Activated CD8-positive, alpha-beta memory T cell treated with anti-CD3 and anti-CD28 coated beads for 24 hours (primary cell): ENCODE measurements around the gene AIMP1.

Experiments used
- DNase-seq: peaks from one replicate; pipeline ENCODE4 v3.0.0-alpha.2; 2020

The AIMP1 gene

GRCh38 chr4:106315968-106316772 is at the start of gene AIMP1, which contains the start of gene TBCK:
Gene AIMP1, plus strand, starts transcription at chr4:106316550. Its CDS starts 8,460 bp downstream, at chr4:106325010.
Gene TBCK, minus strand, starts transcription at chr4:106316209. Its CDS starts 7,249 bp downstream, at chr4:106308960.
- DNase-seq, result peak; percentile 94

GRCh38 chr4:106268786-106269185 is 47.6 kb upstream of the AIMP1 start:
- no peak for DNase-seq

GRCh38 chr4:106269711-106270110 is 46.6 kb upstream of the AIMP1 start:
- DNase-seq, result no peak

- no peak for DNase-seq
Measured at GRCh38 chr4:106270736-106271135, 45.6 kb upstream of the AIMP1 start.

GRCh38 chr4:106273831-106274230 is 42.5 kb upstream of the AIMP1 start:
- no peak for DNase-seq

GRCh38 chr4:106277140-106277675 is 39.1 kb upstream of the AIMP1 start:
- DNase-seq, result no peak

- DNase-seq, result no peak
Measured at GRCh38 chr4:106284227-106284626, 32.1 kb upstream of the AIMP1 start.

- no peak for DNase-seq
Measured at GRCh38 chr4:106286611-106287010, 29.7 kb upstream of the AIMP1 start.

- DNase-seq, result no peak
Measured at GRCh38 chr4:106287353-106287969, 28.9 kb upstream of the AIMP1 start.

- DNase-seq, result no peak
Measured at GRCh38 chr4:106289737-106290136, 26.6 kb upstream of the AIMP1 start.

- DNase-seq, result no peak
Measured at GRCh38 chr4:106291678-106292077, 24.7 kb upstream of the AIMP1 start.

GRCh38 chr4:106294062-106294461 is 22.3 kb upstream of the AIMP1 start:
- no peak for DNase-seq

- DNase-seq, result no peak
Measured at GRCh38 chr4:106297245-106298035, 18.9 kb upstream of the AIMP1 start.

- no peak for DNase-seq
Measured at GRCh38 chr4:106299977-106300376, 16.4 kb upstream of the AIMP1 start.

- no peak for DNase-seq
Measured at GRCh38 chr4:106301393-106302061, 14.8 kb upstream of the AIMP1 start.

- DNase-seq, result no peak
Measured at GRCh38 chr4:106302062-106302438, 14.3 kb upstream of the AIMP1 start.

GRCh38 chr4:106303548-106304281 is 12.6 kb upstream of the AIMP1 start:
- DNase-seq, result no peak

- no peak for DNase-seq
Measured at GRCh38 chr4:106304632-106305031, 11.7 kb upstream of the AIMP1 start.

GRCh38 chr4:106305435-106306055 is 10.8 kb upstream of the AIMP1 start:
- DNase-seq, result no peak

- DNase-seq, result no peak
Measured at GRCh38 chr4:106306561-106306960, 9.8 kb upstream of the AIMP1 start.

- no peak for DNase-seq
Measured at GRCh38 chr4:106312377-106312776, 4.0 kb upstream of the AIMP1 start.
